ENCODE results near the gene DST.

The DST gene

DNA sequence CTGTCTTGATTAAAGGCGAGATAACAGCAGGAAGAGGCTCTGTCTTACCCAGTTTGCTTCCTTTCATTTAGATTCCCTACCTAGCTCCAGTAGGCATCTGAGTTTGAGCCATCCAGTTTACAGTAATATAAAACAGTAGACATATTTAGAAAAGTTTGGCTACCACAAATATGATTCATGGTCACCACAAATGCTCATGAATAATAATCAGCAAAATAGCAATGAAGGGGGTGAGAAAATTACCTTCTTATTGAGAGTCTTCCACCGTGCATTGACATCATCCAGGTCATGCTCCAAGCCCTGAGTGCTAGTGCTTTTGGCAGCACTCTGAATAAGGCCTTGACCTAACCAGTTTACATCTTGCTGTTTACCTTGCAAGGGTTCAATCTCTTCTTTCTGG lies 106.2 kb downstream of the DST start:
- Histone ChIP-seq H3K9ac (ENCODE audit: low read depth, low read length) (no peak overlapping the region), H3K4me1 (ENCODE audit: insufficient read depth, low read length) (peaks cover 23% of the 10 kb centered on the region), H3K9me3 (ENCODE audit: control insufficient read depth, insufficient read depth, low read length) (no peaks in the 10 kb centered on the region), H3K36me3 (ENCODE audit: insufficient read depth, low read length) (no peaks in the 10 kb centered on the region)

DNA sequence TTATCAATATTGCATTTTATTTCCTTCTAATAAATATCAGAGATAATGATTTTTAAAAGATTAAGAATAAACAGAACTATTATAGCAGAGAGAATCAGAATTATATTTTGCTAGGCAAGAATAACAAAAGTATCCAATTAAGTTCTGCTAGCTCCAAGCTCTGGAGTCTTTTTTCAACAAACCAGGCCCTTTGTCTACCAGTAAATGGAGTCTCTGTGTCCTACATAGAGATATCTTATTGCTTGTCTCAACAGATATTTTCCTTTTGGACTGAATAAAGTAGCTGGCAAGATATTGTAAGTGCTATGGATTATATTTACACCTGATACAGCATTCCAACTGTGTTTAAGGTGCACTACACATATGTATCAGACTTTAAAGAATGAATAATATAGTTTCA lies 107.1 kb downstream of the DST start:
- Histone ChIP-seq H3K4me1 (ENCODE audit: insufficient read depth, low read length) (peaks cover 17% of the 10 kb centered on the region), H3K9ac (ENCODE audit: low read depth, low read length) (no peak overlapping the region), H3K36me3 (ENCODE audit: insufficient read depth, low read length) (no peaks in the 10 kb centered on the region), H3K9me3 (ENCODE audit: control insufficient read depth, insufficient read depth, low read length) (no peaks in the 10 kb centered on the region)

DNA sequence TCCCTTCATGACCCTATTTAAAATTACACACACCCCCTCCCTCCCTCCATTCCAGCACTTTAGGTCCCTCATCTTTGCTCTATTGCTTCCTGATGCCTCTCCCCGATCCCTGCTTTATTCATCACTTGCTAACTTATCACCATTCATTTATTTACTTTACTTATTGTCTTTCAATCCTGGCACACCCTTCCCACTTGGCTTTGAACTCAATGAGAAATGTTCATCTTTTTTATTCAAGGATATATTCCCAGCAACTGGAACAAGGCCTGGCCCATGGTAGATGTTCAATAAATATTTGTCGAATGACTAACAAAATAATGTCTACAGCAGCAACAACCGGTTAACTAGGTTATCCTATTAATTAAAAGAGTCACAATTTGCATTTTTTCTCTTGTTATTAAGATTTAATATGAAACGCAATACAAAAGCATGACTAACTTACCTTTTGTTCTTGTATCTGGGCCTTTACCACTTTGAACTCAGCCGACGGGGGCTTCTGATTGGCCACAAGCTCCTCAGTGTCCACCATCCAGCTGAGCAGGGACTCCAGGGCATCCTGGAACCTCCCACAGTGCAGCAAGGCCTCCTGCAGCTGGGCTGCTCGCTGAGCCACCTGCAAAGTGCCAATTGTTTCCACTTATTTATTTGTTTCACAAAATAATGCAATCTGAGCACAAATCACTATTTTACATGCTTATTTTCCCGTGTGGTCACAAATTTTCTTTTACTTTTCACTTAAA lies 107.8 kb downstream of the DST start:
- Histone ChIP-seq H3K9me3 (ENCODE audit: control insufficient read depth, insufficient read depth, low read length) (no peaks in the 10 kb centered on the region), H3K36me3 (ENCODE audit: insufficient read depth, low read length) (no peaks in the 10 kb centered on the region), H3K4me1 (ENCODE audit: insufficient read depth, low read length) (peaks cover 12% of the 10 kb centered on the region; the same call in 1 of the 2 replicates), H3K9ac (ENCODE audit: low read depth, low read length) (no peak overlapping the region)

DNA sequence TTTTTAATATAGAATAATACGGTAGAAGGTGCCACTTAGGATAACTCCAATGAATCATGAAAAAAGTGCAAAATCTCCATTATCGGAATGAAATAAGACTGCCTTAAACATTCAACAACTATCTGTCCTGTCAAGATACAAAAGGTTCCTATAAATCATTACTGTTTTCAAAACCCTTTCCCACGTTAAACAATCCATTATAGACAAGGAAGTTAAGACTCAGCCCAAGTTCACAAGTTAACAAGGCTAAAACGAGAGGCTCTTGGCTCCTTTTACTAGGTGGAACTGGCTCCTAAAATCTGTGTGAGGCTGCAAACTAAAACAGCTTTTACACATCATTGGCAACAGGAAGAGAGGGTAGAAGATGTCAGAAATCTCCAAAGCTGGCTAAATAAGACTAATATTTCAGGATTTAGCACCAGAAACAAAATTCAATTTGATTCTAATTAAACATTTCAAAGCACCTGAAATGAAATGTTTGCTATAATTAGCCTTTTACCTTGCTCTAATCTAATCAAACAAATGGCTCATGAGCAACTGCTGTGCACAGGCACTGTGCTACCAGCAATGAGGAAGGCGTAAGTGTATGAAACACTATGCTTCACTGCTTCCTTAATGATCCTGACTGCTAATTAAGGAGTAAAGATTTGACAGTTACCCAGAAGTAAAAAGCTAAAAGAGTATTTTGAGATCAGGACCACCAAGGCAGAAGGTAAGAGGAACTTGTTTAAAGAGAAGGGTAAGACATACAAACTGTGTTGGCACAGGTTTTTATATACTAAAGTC lies 109.7 kb downstream of the DST start:
- Histone ChIP-seq H3K4me1 (ENCODE audit: insufficient read depth, low read length) (peaks cover 12% of the 10 kb centered on the region; the same call in 1 of the 2 replicates), H3K9ac (ENCODE audit: low read depth, low read length) (no peak overlapping the region), H3K36me3 (ENCODE audit: insufficient read depth, low read length) (no peaks in the 10 kb centered on the region; the same call in 1 of the 2 replicates), H3K9me3 (ENCODE audit: control insufficient read depth, insufficient read depth, low read length) (no peaks in the 10 kb centered on the region)

DNA sequence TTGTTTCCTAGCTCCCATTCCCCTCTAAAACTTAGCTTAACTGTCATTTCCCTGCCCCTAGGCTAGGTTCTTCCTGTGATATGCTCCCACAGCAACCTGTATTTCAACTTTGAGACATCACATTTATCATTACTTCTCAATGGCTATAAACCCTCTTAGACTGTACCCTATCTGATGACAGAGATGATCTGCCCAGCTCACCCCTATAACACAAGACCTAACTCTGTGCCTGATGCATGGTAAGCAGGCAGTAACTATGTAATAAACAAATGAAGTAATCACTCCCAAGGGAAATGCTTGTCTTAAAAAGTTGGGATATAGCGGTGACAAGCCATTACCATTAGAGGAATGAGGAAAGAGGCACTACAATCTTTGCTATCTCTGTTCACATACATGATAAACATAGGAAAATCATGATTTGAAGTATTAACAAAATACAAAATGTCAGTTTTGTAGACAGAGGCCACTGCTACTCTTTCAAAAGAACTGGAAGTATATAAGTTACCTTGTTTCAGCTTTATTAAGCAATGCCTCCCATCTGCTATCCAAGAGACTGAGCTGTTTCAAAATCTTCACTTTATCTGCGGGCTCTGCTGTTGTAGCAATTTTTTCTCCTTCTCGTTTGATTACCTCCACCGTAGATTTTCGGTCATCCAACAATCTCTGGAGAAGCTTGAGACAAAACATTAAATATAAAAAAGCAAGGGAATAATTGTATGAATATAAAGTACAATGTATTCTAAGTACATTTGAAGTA lies 110.7 kb downstream of the DST start:
- H3K9ac ChIP-seq (ENCODE audit: low read depth, low read length) = no peak overlapping the region
- H3K36me3 ChIP-seq (ENCODE audit: insufficient read depth, low read length) = no peaks in the 10 kb centered on the region; the same call in 1 of the 2 replicates
- peaks cover 12% of the 10 kb centered on the region; the same call in 1 of the 2 replicates for H3K4me1 ChIP-seq (ENCODE audit: insufficient read depth, low read length)
- H3K9me3 ChIP-seq (ENCODE audit: control insufficient read depth, insufficient read depth, low read length) = no peaks in the 10 kb centered on the region

DNA sequence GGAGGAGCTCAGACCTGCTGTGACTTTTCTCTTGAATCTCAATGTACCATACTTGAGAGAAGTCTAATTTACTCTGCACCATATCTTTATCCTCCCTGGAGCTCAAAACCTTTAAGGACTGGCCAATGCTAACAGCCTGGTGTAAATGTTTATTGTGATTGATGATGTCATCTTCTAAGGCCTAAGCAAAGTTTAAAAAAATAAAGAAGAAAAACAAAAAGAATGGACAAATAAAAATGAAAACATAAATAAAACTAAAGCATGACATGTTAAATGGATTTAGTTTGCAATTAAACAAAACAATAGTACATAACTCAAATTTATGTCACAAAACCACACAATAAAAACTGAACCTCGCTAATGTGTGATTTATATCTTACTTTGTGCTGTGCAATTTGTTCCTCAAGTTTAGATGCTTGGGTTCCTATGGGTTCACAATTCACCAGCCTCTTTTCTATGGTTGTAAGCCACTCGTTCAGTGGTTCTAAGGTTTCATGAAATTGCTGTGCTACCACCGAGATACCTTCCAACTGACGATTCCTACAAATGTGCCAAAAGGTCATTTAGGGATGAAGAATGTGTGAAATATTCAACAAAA lies 113.0 kb downstream of the DST start:
- Histone ChIP-seq H3K9ac (ENCODE audit: low read depth, low read length) (no peak overlapping the region), H3K36me3 (ENCODE audit: insufficient read depth, low read length) (no peaks in the 10 kb centered on the region; the same call in 1 of the 2 replicates), H3K9me3 (ENCODE audit: control insufficient read depth, insufficient read depth, low read length) (no peaks in the 10 kb centered on the region), H3K4me1 (ENCODE audit: insufficient read depth, low read length) (peaks cover 4% of the 10 kb centered on the region; the same call in 1 of the 2 replicates)

DNA sequence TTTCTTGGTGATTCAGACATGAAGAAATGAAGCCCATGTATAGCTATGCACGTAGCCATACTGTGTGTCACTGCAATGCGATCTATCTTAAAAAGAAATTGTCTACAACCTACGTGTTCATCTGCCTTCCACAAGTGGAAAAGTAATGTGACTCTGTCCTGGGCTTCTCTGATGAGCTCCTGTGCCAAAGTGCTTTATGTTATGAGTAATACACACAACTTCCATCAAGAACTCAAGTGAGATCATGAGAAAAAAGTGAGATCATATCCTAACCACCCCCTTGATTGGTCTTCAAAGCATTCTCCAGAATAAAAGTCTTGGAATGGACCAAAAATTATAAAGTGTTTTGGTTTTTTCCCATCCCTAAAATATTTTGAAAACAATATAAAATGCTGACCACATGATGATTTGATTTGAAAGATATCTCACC lies 114.3 kb downstream of the DST start:
- Histone ChIP-seq H3K9me3 (ENCODE audit: control insufficient read depth, insufficient read depth, low read length) (no peaks in the 10 kb centered on the region), H3K4me1 (ENCODE audit: insufficient read depth, low read length) (peaks cover 4% of the 10 kb centered on the region; the same call in 1 of the 2 replicates), H3K36me3 (ENCODE audit: insufficient read depth, low read length) (no peaks in the 10 kb centered on the region; the same call in 1 of the 2 replicates), H3K9ac (ENCODE audit: low read depth, low read length) (no peak overlapping the region)

DNA sequence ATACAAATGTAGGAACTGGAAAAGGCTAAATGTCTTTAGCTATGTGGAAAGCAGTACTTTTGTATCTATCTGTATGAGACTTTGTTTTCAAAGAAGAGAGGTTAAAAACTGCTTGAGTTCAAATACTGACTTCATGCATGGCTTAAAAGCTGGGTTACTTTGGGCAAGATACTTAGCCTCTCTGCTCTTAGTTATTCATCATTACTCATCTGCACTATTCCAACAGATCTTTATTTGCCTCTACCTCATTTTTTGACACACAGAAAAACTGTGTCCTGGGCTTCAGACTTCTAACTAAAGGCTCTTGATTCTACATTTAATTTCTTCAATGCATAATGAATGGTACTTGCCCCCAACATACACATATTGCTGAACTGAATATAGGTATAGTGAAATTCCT lies 114.8 kb downstream of the DST start:
- Histone ChIP-seq H3K36me3 (ENCODE audit: insufficient read depth, low read length) (no peaks in the 10 kb centered on the region; the same call in 1 of the 2 replicates), H3K9ac (ENCODE audit: low read depth, low read length) (no peak overlapping the region), H3K9me3 (ENCODE audit: control insufficient read depth, insufficient read depth, low read length) (no peaks in the 10 kb centered on the region), H3K4me1 (ENCODE audit: insufficient read depth, low read length) (peaks cover 9% of the 10 kb centered on the region; the same call in 1 of the 2 replicates)

DNA sequence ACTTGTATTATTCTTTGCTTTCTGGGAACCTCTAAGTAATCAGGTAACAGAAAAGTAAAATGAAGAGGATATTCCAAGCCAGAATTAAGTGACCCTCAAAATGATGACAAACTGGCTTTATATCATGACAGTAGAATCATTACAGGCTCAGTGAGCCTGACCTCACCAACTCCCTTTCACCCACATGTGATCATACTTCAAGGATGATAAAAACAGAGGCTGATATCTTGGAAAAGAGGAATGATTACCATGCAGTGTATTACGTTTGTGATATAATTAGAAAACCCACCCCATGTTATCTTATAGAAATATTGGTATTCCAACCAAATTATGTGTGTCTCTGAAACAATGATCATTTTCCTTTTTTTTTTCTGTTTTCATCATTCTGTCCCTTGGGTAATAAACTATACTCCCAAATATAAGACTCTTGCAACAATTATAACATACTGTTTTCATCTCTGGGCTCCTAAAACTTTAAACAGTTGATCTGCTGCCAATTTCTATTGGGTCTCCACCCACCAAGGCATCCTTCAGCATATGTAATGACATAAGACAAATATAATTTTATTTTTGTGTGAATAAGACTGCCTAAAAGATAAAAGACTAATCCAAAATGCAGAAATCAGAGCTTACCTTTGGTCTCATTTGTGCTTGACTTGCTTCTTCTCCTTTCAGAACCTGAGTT lies 115.7 kb downstream of the DST start:
- no peaks in the 10 kb centered on the region for H3K9me3 ChIP-seq (ENCODE audit: control insufficient read depth, insufficient read depth, low read length)
- H3K36me3 ChIP-seq (ENCODE audit: insufficient read depth, low read length) = no peaks in the 10 kb centered on the region; the same call in 1 of the 2 replicates
- no peak overlapping the region for H3K9ac ChIP-seq (ENCODE audit: low read depth, low read length)
- H3K4me1 ChIP-seq (ENCODE audit: insufficient read depth, low read length) = peaks cover 18% of the 10 kb centered on the region

DNA sequence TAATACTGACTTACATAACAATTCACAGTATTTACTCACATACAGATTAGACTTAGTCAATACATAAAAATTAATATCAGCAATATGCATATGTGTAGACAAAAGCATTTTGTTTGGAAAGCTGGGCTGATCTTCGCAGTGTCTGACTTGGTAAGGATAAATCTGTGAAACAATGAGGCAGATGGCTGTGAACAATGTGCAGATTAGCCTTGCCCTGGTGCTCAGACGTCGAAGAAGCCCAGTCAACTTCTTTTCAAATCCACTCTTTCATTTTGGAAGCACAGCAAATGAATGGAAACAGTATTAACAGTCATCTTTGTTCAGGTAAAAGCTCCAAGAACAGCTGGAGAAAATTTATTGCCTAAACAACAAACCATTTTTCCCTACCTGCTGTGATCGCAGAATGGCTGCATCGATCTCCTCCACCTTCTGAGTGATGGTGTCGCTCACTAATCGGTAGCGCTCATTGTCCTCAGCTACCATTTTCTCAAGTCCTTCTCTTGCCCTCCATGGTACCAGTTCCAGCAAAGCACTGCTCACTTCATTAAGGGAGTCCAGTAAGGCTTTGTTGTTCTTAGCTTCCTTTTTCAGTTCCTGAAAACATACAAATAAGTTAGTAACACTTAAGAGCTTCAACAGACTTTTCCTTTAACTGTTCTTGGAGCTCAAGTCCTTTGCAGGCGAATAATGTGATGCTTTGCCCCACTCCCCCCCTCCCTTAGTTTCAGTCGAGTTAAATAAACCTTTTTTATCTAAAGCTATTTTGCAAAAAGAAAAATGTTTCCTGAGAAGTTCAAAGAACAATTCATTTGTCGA lies 116.5 kb downstream of the DST start:
- H3K9ac ChIP-seq (ENCODE audit: low read depth, low read length) = no peak overlapping the region
- H3K4me1 ChIP-seq (ENCODE audit: insufficient read depth, low read length) = peaks cover 25% of the 10 kb centered on the region
- H3K36me3 ChIP-seq (ENCODE audit: insufficient read depth, low read length) = no peaks in the 10 kb centered on the region; the same call in 1 of the 2 replicates
- H3K9me3 ChIP-seq (ENCODE audit: control insufficient read depth, insufficient read depth, low read length) = no peaks in the 10 kb centered on the region

DNA sequence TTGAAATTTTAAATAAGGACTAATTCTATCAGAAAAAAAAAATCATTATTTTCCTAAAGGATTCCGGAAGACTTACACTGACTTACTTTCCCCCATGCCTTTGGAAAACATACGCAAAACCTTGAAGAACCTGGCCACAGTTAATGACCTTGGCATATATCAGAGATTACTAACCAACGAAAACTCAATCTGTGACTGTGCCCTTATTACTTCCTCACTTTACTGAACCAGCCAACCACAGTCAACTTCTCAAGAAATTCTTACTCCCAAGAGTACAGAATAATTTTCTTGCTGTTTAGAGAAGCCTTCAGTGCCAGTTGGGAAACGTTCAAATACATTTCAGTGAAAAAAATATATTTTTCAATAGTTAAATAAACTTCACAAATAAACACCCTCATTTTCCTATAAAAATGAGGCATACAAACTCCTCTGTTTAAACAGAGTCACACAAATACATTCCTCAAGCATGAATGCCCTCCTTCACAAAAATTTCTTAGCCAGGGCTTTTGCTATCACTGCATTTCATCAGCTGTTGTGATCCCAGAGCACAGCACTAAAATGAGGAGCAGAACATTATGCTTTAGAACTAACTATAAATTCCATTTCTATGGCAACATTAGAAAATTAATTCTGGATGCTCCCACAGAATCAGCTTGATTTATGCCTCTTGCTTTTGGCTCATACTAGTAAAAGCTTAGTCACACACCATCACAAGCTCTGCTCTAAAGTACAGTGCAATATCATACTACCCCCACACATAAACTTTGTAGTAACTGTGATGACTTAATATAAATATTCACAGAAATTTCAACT lies 117.6 kb downstream of the DST start:
- no peaks in the 10 kb centered on the region; the same call in 1 of the 2 replicates for H3K36me3 ChIP-seq (ENCODE audit: insufficient read depth, low read length)
- no peak overlapping the region for H3K9ac ChIP-seq (ENCODE audit: low read depth, low read length)
- H3K4me1 ChIP-seq (ENCODE audit: insufficient read depth, low read length) = peaks cover 25% of the 10 kb centered on the region
- no peaks in the 10 kb centered on the region for H3K9me3 ChIP-seq (ENCODE audit: control insufficient read depth, insufficient read depth, low read length)

DNA sequence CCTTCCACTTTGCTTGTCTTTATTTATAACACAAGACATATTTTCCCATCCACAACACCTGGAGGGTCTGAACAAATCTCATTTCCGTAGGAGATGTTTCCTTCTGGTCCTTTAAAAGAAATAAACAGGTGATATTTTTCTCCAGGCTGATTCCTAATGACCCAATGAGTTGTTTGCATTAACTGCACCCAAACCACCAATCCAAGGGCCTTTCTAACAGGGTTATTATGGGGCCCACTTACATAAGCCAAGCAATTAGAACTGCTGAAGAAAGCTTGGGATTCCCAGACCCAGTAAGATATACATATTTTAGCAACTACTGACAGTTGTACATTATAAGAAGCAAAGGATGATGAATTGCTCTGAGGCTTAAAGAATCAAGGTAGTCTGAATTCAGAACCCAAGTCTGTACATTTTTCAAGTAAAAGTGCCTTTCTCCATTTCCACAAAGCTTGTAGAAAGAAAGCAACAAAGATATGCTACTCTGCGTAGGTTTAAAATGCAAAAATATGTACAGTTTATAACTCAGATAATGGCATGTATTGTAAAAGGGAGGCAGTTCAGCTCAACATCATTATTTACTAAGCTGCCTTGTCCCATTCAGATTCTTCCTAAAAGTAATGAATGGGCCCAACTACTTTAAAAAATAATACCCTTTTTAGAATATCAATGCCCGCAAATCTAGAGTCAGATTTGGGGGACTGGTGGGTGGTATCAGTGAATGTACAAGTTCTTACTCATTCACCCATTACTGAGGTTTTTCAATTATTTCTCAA lies 120.0 kb downstream of the DST start:
- Histone ChIP-seq H3K36me3 (ENCODE audit: insufficient read depth, low read length) (no peaks in the 10 kb centered on the region), H3K9me3 (ENCODE audit: control insufficient read depth, insufficient read depth, low read length) (no peaks in the 10 kb centered on the region), H3K9ac (ENCODE audit: low read depth, low read length) (no peak overlapping the region), H3K4me1 (ENCODE audit: insufficient read depth, low read length) (peaks cover 25% of the 10 kb centered on the region)
